Neural cell (in vitro differentiated cells): ENCODE data around the gene TRAF6. TPM values are rescaled to one million over a fixed set of nuclear protein-coding genes. Genes with fewer than 3 reads are reported as not detected.

ENCODE experiments used
- H2AFZ ChIP-seq: fragments of 200-600, 300-800 bp; sonication (generic), shearing (Covaris generic); 2 replicates; pipeline ENCODE4 v1.6.0; 2014; ENCODE audit warnings: low read depth, mild to moderate bottlenecking, antibody characterized with exemption, low read length, moderate library complexity
- H3F3A ChIP-seq: fragments of 200-600 bp; shearing (Covaris generic); 2 replicates; pipeline ENCODE4 v1.6.1; 2016; ENCODE audit warnings: mild to moderate bottlenecking, moderate library complexity, mixed read lengths, antibody characterized with exemption, low read length; ENCODE audit not compliant: insufficient read depth, poor library complexity, severe bottlenecking
- H3K27ac ChIP-seq: fragments of 200-600, 300-800 bp; sonication (generic), shearing (Covaris generic); 2 replicates; pipeline ENCODE4 v1.5.1; 2014; ENCODE audit warnings: mild to moderate bottlenecking, low read length, moderate library complexity
- H3K27me3 ChIP-seq: fragments of 300-800, 200-600 bp; sonication (generic), shearing (Covaris generic); 2 replicates; pipeline ENCODE4 v1.6.0; 2014; ENCODE audit warnings: mild to moderate bottlenecking, low read depth, low read length, moderate library complexity; ENCODE audit not compliant: insufficient read depth
- H3K36me3 ChIP-seq: fragments of 300-800, 200-600 bp; sonication (generic), shearing (Covaris generic); 2 replicates; pipeline ENCODE4 v1.5.1; 2014; ENCODE audit warnings: mild to moderate bottlenecking, antibody characterized with exemption, low read length, moderate library complexity; ENCODE audit not compliant: insufficient read depth
- H3K4me2 ChIP-seq: fragments of 300-800, 200-600 bp; sonication (generic), shearing (Covaris generic); 2 replicates; pipeline ENCODE4 v1.6.0; 2014; ENCODE audit warnings: mild to moderate bottlenecking, low read length
- H3K4me3 ChIP-seq: fragments of 300-800, 200-600 bp; sonication (generic), shearing (Covaris generic); 2 replicates; pipeline ENCODE4 v1.5.1; 2014; ENCODE audit warnings: mild to moderate bottlenecking, low read length, moderate library complexity
- H3K79me2 ChIP-seq: fragments of 200-600 bp; shearing (Covaris generic); replicated peaks from 2 replicates; pipeline ENCODE4 v1.6.0; 2014; ENCODE audit warnings: mild to moderate bottlenecking, low read length, moderate library complexity; ENCODE audit not compliant: insufficient read depth
- H3K9ac ChIP-seq: fragments of 300-800, 200-600 bp; sonication (generic), shearing (Covaris generic); 2 replicates; pipeline ENCODE4 v1.6.1; 2016; ENCODE audit warnings: mild to moderate bottlenecking, low read length, mixed read lengths
- H3K9me2 ChIP-seq: fragments of 200-600 bp; shearing (Covaris generic); 2 replicates; pipeline ENCODE4 v1.6.1; 2016; ENCODE audit warnings: mild to moderate bottlenecking, low read length, mixed read lengths; ENCODE audit not compliant: insufficient read depth
- H3K9me3 ChIP-seq: fragments of 200-600, 300-800 bp; sonication (generic), shearing (Covaris generic); 2 replicates; pipeline ENCODE4 v1.6.1; 2016; ENCODE audit warnings: mild to moderate bottlenecking, mixed run types, low read length, moderate library complexity, mixed read lengths
- H4K20me1 ChIP-seq: fragments of 200-600 bp; shearing (Covaris generic); 2 replicates; pipeline ENCODE4 v1.6.1; 2016; ENCODE audit warnings: mild to moderate bottlenecking, mixed run types; ENCODE audit not compliant: insufficient read depth
- CTCF ChIP-seq: fragments of 450-650 bp; IDR thresholded peaks from 2 replicates; pipeline ENCODE4 v1.5.1; 2014; ENCODE audit warnings: antibody characterized with exemption, mild to moderate bottlenecking, moderate library complexity; ENCODE audit not compliant: poor library complexity, severe bottlenecking
- EP300 ChIP-seq: fragments of 450-650 bp; conservative IDR thresholded peaks from 2 replicates; pipeline ENCODE4 v1.6.1; 2014; ENCODE audit warnings: antibody characterized with exemption, mild to moderate bottlenecking, moderate library complexity; ENCODE audit not compliant: poor library complexity, severe bottlenecking
- EZH2 ChIP-seq: fragments of 200-600, 300-800 bp; shearing (Covaris generic), sonication (generic); IDR thresholded peaks from 2 replicates; pipeline ENCODE4 v1.6.1; 2014; ENCODE audit warnings: antibody characterized with exemption, low read length, borderline replicate concordance, mild to moderate bottlenecking; ENCODE audit not compliant: insufficient read depth, poor library complexity, severe bottlenecking
- MXI1 ChIP-seq: fragments of 450-650 bp; conservative IDR thresholded peaks from 2 replicates; pipeline ENCODE4 v1.6.1; 2014; ENCODE audit warnings: antibody characterized with exemption, mild to moderate bottlenecking; ENCODE audit not compliant: poor library complexity, severe bottlenecking
- POLR2AphosphoS5 ChIP-seq: IDR thresholded peaks from 2 replicates; pipeline ENCODE4 v1.6.1; 2012
- RAD21 ChIP-seq: fragments of 450-650 bp; conservative IDR thresholded peaks from 2 replicates; pipeline ENCODE4 v1.6.1; 2014; ENCODE audit warnings: antibody characterized with exemption, mild to moderate bottlenecking, moderate library complexity
- REST ChIP-seq: IDR thresholded peaks from 2 replicates; pipeline ENCODE4 v1.6.1; 2012; ENCODE audit warnings: borderline replicate concordance
- SMC3 ChIP-seq: fragments of 450-650 bp; conservative IDR thresholded peaks from 2 replicates; pipeline ENCODE4 v1.6.1; 2014; ENCODE audit warnings: antibody characterized with exemption, mild to moderate bottlenecking, moderate library complexity; ENCODE audit not compliant: poor library complexity
- TAF1 ChIP-seq: IDR thresholded peaks from 2 replicates; pipeline ENCODE4 v1.6.1; 2012; ENCODE audit warnings: low read depth
- polyA plus RNA-seq: library from polyadenylated mRNA; depleted of rRNA; stranded (reverse); fragments of >200 nt; gene quantifications from 2 replicates; pipeline ENCODE4 v1.2.3, GENCODE V29; 2014

The TRAF6 gene
- polyA plus RNA-seq, 1 donor from 2014 or later, result 7.5 TPM

DNA sequence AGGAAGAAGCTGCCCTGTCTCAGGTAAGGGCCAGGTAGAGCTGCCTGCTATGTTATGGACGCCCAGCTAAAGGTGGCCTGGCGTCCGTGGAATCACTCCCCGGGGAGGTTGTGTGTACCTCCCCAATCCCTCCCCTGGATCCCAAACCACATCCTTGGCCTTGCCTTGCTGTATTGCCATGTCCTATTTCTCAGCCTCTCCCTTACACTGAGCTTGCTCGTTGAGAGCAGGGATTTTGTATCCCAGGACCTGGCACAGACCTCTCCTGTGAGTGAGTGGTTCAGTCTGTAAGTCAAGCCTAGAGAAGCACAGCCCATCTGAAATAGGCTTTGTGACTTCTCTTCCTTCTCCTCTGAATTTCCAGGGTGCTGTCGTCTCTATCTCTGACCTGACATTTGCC lies 53.9 kb downstream of the TRAF6 start:
- Histone ChIP-seq H3K27ac (no peak overlapping the region), H3K4me3 (no peak overlapping the region), H3K4me2 (no peak overlapping the region), H3F3A (no peaks in the 10 kb centered on the region), H2AFZ (no peak overlapping the region), H3K27me3 (no peaks in the 10 kb centered on the region), H3K36me3 (no peaks in the 10 kb centered on the region), H3K79me2 (no peaks in the 10 kb centered on the region), H3K9me3 (no peaks in the 10 kb centered on the region), H3K9ac (no peak overlapping the region), H3K9me2 (no peaks in the 10 kb centered on the region), H4K20me1 (no peaks in the 10 kb centered on the region)
- no peak for TF ChIP-seq REST
- TF ChIP-seq MXI1, result no peak
- no peak for TF ChIP-seq POLR2AphosphoS5
- TF ChIP-seq EZH2, result no peak
- no peak for TF ChIP-seq CTCF
- no peak for TF ChIP-seq SMC3
- no peak for TF ChIP-seq TAF1
- no peak for TF ChIP-seq EP300

GRCh38 chr11:36455658-36456111 lies 54.4 kb downstream of the TRAF6 start:
- Histone ChIP-seq H3K9ac (no peak overlapping the region), H3K4me2 (no peak overlapping the region), H3K9me2 (no peaks in the 10 kb centered on the region), H3K79me2 (no peaks in the 10 kb centered on the region), H3K4me3 (no peak overlapping the region), H3K36me3 (no peaks in the 10 kb centered on the region), H3K27ac (no peak overlapping the region), H3K27me3 (no peaks in the 10 kb centered on the region), H3F3A (no peaks in the 10 kb centered on the region), H3K9me3 (no peaks in the 10 kb centered on the region), H2AFZ (no peak overlapping the region), H4K20me1 (no peaks in the 10 kb centered on the region)
- TF ChIP-seq POLR2AphosphoS5 (no peak), EP300 (no peak), RAD21 (no peak), REST (no peak), CTCF (no peak), EZH2 (no peak), TAF1 (no peak), MXI1 (no peak), SMC3 (no peak)
